ENCODE data around the gene HMOX2.

- no peak for TF ChIP-seq GATA3 (IDR thresholded peaks at IDR 0.05; ENCODE audit: low read depth, low read length)
- no peak for TF ChIP-seq GATA2 (IDR thresholded peaks at IDR 0.05; ENCODE audit: low read depth, low read length)
Observed at GRCh38 chr16:4452674-4453073, 23.5 kb upstream of the HMOX2 start.
